ENCODE data around the gene PTPRS.

The PTPRS gene

GRCh38 chr19:5355076-5355475 is 14.5 kb upstream of the PTPRS start:
- no peak for DNase-seq (ENCODE audit: low read depth)

GRCh38 chr19:5354403-5354802 is 13.8 kb upstream of the PTPRS start:
- DNase-seq (ENCODE audit: low read depth) = no peak

GRCh38 chr19:5352229-5352763 is 11.7 kb upstream of the PTPRS start:
- DNase-seq (ENCODE audit: low read depth) = no peak

- DNase-seq (ENCODE audit: low read depth) = no peak
These were observed 11.2 kb upstream of the PTPRS start for GRCh38 chr19:5351731-5352228.

- no peak for DNase-seq (ENCODE audit: low read depth)
These were observed 8.4 kb upstream of the PTPRS start for GRCh38 chr19:5349041-5349440.

- DNase-seq (ENCODE audit: low read depth) = no peak
These were observed 5.3 kb upstream of the PTPRS start for GRCh38 chr19:5345895-5346386.

- DNase-seq (ENCODE audit: low read depth) = no peak
These were observed 3.2 kb upstream of the PTPRS start for GRCh38 chr19:5343848-5344247.

- DNase-seq (ENCODE audit: low read depth) = no peak
These were observed 2.1 kb upstream of the PTPRS start for GRCh38 chr19:5342573-5343201.

GRCh38 chr19:5341981-5342380 is 1.4 kb upstream of the PTPRS start:
- DNase-seq (ENCODE audit: low read depth) = no peak

GRCh38 chr19:5341448-5341820 is 822 bp upstream of the PTPRS start:
- DNase-seq (ENCODE audit: low read depth) = no peak

- DNase-seq (ENCODE audit: low read depth) = no peak
These were observed 519 bp downstream of the PTPRS start for GRCh38 chr19:5339950-5340636.

- DNase-seq (ENCODE audit: low read depth) = no peak
These were observed 1.2 kb downstream of the PTPRS start for GRCh38 chr19:5339198-5339949.

GRCh38 chr19:5338656-5339197 is 1.9 kb downstream of the PTPRS start:
- DNase-seq (ENCODE audit: low read depth) = no peak

- DNase-seq (ENCODE audit: low read depth) = no peak
These were observed 2.6 kb downstream of the PTPRS start for GRCh38 chr19:5337708-5338655.

- DNase-seq (ENCODE audit: low read depth) = no peak
These were observed 3.5 kb downstream of the PTPRS start for GRCh38 chr19:5337126-5337525.

GRCh38 chr19:5336195-5336965 is 4.2 kb downstream of the PTPRS start:
- no peak for DNase-seq (ENCODE audit: low read depth)

- DNase-seq (ENCODE audit: low read depth) = no peak
These were observed 5.0 kb downstream of the PTPRS start for GRCh38 chr19:5335593-5335992.

GRCh38 chr19:5334824-5335500 is 5.7 kb downstream of the PTPRS start:
- DNase-seq (ENCODE audit: low read depth) = no peak

- DNase-seq (ENCODE audit: low read depth) = no peak
These were observed 6.3 kb downstream of the PTPRS start for GRCh38 chr19:5334366-5334739.

Measured in stimulated activated CD8-positive, alpha-beta memory T cell treated with anti-CD3 and anti-CD28 coated beads, Interleukin-12 subunit alpha, Interleukin-12 subunit beta, amount 100 ng/mL, for 1 hour (primary cell).